Measurements from ENCODE around the gene COX20.

The COX20 gene

DNA sequence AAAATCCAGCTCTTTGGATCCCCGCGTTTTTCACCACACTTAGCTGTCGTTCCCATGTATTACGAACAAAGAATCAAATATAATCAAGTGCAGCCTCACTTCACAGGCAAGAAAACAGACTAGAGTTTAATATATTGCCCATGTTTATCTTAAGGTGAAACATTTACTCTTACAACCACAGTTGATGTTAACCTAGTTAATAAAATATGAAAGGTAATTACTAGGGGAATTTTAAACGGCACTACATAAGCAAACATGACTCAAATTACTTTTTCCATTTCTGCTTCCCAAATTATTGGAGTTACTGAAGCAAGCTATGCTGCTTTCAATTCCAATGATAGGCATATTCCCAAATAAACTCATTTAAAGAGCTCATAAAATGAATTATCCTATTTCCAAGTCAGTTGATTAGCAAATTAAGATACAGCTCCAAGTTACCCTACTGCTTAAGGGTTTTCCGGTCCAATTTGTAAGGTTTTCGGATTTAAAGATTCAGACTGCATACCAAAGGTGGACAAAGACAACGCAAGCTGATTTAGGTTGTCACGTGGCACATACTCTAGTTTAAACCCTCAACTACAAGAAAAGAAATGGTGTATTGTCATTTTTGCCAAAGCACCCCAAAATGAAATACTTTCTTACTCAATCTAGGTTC is 5.9 kb downstream of the COX20 start:
- no peak for DNase-seq (ENCODE audit: low spot score)
- in situ Hi-C loops (cut with MboI; ENCODE audit: low sequenced_read_pairs, unreplicated experiment): no loop called here
- TF ChIP-seq, protein P1, sequence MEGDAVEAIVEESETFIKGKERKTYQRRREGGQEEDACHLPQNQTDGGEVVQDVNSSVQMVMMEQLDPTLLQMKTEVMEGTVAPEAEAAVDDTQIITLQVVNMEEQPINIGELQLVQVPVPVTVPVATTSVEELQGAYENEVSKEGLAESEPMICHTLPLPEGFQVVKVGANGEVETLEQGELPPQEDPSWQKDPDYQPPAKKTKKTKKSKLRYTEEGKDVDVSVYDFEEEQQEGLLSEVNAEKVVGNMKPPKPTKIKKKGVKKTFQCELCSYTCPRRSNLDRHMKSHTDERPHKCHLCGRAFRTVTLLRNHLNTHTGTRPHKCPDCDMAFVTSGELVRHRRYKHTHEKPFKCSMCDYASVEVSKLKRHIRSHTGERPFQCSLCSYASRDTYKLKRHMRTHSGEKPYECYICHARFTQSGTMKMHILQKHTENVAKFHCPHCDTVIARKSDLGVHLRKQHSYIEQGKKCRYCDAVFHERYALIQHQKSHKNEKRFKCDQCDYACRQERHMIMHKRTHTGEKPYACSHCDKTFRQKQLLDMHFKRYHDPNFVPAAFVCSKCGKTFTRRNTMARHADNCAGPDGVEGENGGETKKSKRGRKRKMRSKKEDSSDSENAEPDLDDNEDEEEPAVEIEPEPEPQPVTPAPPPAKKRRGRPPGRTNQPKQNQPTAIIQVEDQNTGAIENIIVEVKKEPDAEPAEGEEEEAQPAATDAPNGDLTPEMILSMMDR (IDR thresholded peaks at IDR 0.05; ENCODE audit: borderline replicate concordance, control extremely low read depth, extremely low read depth, insufficient read depth, missing control alignments): no peak

DNA sequence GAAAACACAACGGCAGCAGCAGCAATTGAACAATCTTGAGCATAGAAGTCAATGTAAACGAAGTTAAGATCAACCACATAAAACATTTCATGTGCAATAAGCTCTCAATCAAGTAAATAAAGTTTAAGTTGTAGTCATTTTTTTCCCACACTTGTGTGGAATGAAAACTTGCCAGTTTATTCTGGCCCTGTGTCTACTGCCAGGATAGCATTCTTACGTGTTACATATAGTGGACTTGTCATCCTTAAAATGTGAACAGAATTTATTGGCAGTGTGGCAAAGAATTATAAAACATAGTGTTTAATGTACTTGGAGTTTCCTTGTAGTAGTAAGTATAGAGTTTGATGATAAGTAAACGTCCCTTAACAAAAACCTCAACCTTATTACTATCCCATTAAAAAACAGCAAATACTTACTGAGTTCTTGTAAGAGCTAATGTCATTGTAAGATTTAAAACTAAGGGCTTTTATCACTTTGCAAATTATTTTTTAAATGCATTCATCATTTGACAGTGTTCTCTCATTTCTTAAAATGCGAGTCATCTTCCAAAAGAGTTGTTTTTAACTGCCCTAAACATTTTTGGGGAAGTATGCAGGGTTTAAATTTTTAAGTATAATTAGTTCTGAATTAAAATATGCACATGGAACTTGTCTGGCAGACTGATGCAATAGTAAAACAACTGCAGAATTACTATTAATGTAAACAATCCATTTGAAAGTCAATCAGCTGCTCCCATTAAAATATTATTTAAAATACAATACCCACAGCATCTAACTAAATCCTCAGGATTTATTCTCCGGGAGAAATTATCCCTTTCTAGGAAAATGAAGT is 7.9 kb downstream of the COX20 start:
- TF ChIP-seq, protein P1 (IDR thresholded peaks at IDR 0.05; ENCODE audit: borderline replicate concordance, control extremely low read depth, extremely low read depth, insufficient read depth, missing control alignments): no peak
- no peak for DNase-seq (ENCODE audit: low spot score)
- in situ Hi-C loops (cut with MboI; ENCODE audit: low sequenced_read_pairs, unreplicated experiment): no loop called here

DNA sequence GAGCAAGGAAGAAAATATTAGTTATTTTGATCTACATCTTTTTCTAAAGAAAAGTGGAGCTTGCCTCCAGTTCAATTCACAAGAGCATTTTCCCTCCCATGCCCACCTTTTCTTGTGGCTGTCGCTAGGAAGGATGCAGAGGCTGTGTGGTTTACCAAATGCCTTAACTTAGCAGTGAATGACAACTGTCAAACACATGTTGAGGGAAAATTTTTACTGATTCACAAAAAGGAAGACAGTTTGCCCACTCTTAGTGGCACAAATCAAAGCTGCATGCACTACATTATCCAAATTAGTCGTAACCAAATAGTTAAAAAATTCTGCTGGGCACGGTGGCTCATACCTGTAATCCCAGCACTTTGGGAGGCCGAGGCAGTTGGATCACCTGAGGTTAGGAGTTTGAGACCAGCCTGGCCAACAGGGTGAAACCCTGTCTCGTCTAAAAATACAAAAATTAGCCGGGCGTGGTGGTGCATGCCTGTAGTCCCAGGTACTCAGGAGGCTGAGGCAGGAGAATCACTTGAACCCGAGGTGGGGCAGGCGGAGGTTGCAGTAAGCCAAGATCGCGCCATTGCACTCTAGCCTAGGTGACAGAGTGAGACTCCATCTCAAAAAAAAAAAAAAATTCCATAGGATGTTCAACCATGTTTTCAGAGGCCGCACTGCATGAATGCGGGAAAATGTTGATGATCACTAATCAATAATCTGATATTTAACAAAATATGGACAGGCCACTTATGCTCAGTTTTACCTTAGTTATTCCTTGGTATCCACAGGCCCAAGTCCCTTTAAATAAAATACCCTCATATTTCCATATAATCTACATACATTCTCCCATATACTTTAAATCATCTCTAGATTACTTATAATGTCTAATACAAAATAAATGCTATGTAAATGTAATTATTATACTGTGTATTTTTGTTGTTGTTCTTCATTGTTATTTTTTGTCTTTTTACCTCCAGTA is 9.0 kb downstream of the COX20 start:
- no peak for DNase-seq (ENCODE audit: low spot score)
- in situ Hi-C loops (cut with MboI; ENCODE audit: low sequenced_read_pairs, unreplicated experiment): no loop called here
- TF ChIP-seq, protein P1 (IDR thresholded peaks at IDR 0.05; ENCODE audit: borderline replicate concordance, control extremely low read depth, extremely low read depth, insufficient read depth, missing control alignments): no peak

DNA sequence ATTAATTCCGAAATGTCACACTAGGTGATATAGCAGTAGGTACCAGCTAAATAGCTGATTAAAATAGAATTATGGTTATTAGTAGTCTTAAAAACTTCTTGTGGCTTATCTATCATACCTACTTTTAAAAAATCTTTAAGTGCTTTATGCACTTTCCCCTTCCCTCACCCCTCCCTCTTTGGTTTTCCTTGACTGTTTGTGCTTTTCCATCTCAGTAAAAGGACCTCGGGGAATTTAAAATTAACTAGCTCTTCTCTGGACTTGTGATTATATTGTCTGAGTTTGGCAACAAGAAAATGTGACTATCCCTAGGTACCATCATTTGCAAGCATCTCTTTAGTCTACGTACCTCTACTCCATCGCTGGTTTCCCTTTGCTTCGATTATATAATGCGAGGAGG is 11.2 kb downstream of the COX20 start:
- DNase-seq (ENCODE audit: low spot score): no peak
- TF ChIP-seq, protein P1 (IDR thresholded peaks at IDR 0.05; ENCODE audit: borderline replicate concordance, control extremely low read depth, extremely low read depth, insufficient read depth, missing control alignments): no peak
- in situ Hi-C loops (cut with MboI; ENCODE audit: low sequenced_read_pairs, unreplicated experiment): no loop called here

DNA sequence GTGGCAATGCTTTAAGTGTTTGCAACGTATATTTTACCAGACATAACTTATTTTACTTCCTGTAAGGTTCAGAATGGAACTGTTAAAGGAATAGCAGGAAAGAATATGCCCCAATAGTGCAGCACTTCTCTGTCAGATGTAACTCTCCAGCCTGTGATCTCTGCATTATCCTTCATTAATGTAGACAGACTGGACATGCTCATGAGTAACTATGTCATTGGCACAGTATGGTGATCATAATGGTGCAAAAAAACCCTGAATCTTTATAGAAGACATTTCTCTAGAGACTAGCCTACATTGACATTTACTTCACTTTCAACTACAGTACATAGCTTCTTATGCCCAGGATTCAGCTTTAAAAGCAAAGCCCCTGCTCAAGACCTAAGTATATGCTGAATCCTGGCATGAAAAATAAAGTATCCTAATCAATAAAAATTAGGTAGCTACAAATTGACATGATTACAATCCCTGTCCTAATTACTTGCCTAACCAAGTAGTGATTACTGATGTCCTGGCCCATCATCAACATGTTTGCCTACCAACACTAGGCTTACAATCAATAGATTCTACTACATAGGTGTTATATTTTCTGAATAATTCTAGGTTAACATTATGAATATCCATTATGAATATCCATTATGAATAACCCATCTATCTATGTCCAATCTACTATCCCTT is 13.9 kb downstream of the COX20 start:
- TF ChIP-seq, protein P1 (IDR thresholded peaks at IDR 0.05; ENCODE audit: borderline replicate concordance, control extremely low read depth, extremely low read depth, insufficient read depth, missing control alignments): no peak
- in situ Hi-C loops (cut with MboI; ENCODE audit: low sequenced_read_pairs, unreplicated experiment): no loop called here
- no peak for DNase-seq (ENCODE audit: low spot score)
